Parathyroid adenoma (tissue), 2 donors: ENCODE results near the gene TEKT2.

Experiments
- H2AFZ ChIP-seq: fragments of 300-600 bp; sonication (generic); one replicate; pipeline ENCODE4 v1.7.0; 2017; ENCODE audit warnings: antibody characterized with exemption, mild to moderate bottlenecking
- H3K27ac ChIP-seq: fragments of 300-600 bp; sonication (generic); one replicate; pipeline ENCODE4 v1.7.0; 2017
- H3K27me3 ChIP-seq: fragments of 300-600 bp; sonication (generic); one replicate; pipeline ENCODE4 v1.7.0; 2017; ENCODE audit warnings: low read length; ENCODE audit not compliant: control insufficient read depth, insufficient read depth
- H3K36me3 ChIP-seq: fragments of 300-600 bp; sonication (generic); one replicate; pipeline ENCODE4 v1.7.0; 2017; ENCODE audit warnings: low read length; ENCODE audit not compliant: control insufficient read depth, insufficient read depth
- H3K4me1 ChIP-seq: fragments of 300-600 bp; sonication (generic); one replicate; pipeline ENCODE4 v1.7.0; 2017; ENCODE audit warnings: control low read depth
- H3K4me2 ChIP-seq: fragments of 300-600 bp; sonication (generic); one replicate; pipeline ENCODE4 v1.7.0; 2017; ENCODE audit warnings: low read length
- H3K4me3 ChIP-seq: fragments of 300-600 bp; sonication (generic); one replicate; pipeline ENCODE4 v1.7.0; 2017; ENCODE audit warnings: low read depth, low read length
- H3K79me2 ChIP-seq: fragments of 300-600 bp; sonication (generic); one replicate; pipeline ENCODE4 v1.7.0; 2017; ENCODE audit warnings: control low read depth
- H3K9ac ChIP-seq: fragments of 300-600 bp; sonication (generic); one replicate; pipeline ENCODE4 v1.7.0; 2017; ENCODE audit warnings: mild to moderate bottlenecking
- H3K9me3 ChIP-seq: fragments of 300-600 bp; sonication (generic); one replicate; pipeline ENCODE4 v1.7.0; 2017; ENCODE audit warnings: low read length; ENCODE audit not compliant: control insufficient read depth
- TF ChIP-seq, protein P1 (sequence below): fragments of 300-600 bp; sonication (generic); IDR thresholded peaks from one replicate; pipeline ENCODE4 v1.7.0; 2017; ENCODE audit warnings: antibody characterized with exemption, mild to moderate bottlenecking
- donor health status: primary hyperparathyroidism.

TEKT2 gene

DNA sequence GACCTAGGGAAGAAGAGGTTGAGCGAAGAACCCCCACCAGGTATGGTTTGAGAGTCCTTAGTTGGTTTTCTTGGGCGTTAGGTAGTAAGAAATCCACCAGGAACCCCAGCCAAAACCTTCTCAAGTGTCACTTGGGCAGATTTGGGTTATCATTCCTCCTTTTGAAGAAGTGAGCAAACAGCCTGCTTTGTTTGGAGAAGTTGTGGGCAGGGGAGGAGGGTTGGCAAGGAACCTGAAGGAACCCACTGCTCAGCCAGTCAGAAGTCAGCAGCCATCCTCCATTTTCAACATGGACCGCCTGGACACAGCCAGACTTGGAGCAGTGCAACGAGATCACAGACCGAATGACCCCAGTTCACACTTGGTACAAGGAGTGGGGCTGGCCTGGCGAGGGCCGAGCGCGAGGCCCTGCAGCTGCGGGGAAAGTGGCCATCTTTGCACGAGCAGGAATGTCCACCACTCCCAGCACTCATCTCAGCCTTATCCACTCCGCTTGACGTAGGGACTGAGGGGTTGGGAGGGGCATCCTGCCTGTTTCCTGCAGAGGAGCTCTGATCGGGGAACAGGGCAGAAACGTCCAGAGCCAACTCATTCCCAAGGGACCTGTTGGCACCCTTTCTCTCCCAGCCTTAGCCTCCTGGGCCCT lies 12.0 kb downstream of the TEKT2 start:
- Histone ChIP-seq H3K9me3 (no peaks in the 10 kb centered on the region), H2AFZ (no peak overlapping the region), H3K27me3 (no peaks in the 10 kb centered on the region), H3K27ac (no peak overlapping the region), H3K4me3 (no peak overlapping the region), H3K4me2 (no peak overlapping the region), H3K4me1 (no peaks in the 10 kb centered on the region), H3K36me3 (no peaks in the 10 kb centered on the region), H3K79me2 (no peaks in the 10 kb centered on the region), H3K9ac (no peak overlapping the region)
- TF ChIP-seq, protein P1, sequence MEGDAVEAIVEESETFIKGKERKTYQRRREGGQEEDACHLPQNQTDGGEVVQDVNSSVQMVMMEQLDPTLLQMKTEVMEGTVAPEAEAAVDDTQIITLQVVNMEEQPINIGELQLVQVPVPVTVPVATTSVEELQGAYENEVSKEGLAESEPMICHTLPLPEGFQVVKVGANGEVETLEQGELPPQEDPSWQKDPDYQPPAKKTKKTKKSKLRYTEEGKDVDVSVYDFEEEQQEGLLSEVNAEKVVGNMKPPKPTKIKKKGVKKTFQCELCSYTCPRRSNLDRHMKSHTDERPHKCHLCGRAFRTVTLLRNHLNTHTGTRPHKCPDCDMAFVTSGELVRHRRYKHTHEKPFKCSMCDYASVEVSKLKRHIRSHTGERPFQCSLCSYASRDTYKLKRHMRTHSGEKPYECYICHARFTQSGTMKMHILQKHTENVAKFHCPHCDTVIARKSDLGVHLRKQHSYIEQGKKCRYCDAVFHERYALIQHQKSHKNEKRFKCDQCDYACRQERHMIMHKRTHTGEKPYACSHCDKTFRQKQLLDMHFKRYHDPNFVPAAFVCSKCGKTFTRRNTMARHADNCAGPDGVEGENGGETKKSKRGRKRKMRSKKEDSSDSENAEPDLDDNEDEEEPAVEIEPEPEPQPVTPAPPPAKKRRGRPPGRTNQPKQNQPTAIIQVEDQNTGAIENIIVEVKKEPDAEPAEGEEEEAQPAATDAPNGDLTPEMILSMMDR = no peak

DNA sequence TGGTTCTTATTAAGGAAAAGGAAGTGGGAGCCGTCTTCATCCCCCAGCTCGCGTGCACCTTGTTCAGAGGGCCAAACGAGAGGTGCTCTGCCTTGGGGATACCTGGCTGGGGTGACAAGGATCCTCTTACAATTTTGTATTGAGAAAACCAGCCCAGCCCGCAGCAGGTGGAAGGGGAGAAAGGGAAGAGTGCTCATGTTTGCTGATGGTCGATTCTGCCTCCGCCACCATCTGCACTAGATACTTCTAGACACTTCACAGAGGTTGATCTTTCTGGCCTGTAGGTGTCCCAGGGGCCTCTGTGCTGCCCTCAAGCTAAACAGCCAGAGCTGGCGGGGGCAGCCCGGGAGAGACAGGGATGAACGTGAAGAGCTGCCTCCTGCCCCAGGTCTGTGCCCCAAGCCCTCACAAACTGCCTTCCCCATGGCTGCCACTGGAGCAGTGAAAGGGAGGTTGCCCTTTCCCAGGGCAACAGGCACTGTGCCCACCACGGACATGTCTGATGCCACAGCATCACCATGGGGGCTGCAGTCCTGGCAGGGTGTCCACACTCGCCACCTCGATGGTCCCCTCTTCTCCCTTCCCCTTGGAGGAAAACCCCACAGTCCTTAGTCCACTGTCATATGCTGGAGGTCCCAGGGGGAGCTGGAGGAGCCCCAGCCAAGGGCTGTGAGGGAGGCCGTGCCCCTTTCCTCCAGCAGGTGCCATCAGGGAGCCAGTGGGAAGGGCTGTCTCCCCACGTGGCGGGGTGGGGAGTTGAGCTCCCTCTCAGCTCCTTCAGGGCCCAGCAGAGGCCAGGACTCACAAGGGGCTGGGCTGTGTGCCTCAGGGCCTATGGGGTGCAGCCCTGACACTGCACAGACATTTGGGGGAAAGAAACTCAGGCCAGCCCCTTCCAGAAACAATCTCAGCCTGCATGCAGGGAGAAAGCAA lies 12.9 kb downstream of the TEKT2 start:
- no peak overlapping the region for H2AFZ ChIP-seq
- TF ChIP-seq, protein P1 = no peak
- no peak overlapping the region for H3K4me3 ChIP-seq
- no peaks in the 10 kb centered on the region for H3K79me2 ChIP-seq
- H3K9me3 ChIP-seq = no peaks in the 10 kb centered on the region
- H3K4me2 ChIP-seq = no peak overlapping the region
- no peaks in the 10 kb centered on the region for H3K36me3 ChIP-seq
- H3K27me3 ChIP-seq = no peaks in the 10 kb centered on the region
- no peaks in the 10 kb centered on the region for H3K4me1 ChIP-seq
- H3K9ac ChIP-seq = no peak overlapping the region
- H3K27ac ChIP-seq = no peak overlapping the region

DNA sequence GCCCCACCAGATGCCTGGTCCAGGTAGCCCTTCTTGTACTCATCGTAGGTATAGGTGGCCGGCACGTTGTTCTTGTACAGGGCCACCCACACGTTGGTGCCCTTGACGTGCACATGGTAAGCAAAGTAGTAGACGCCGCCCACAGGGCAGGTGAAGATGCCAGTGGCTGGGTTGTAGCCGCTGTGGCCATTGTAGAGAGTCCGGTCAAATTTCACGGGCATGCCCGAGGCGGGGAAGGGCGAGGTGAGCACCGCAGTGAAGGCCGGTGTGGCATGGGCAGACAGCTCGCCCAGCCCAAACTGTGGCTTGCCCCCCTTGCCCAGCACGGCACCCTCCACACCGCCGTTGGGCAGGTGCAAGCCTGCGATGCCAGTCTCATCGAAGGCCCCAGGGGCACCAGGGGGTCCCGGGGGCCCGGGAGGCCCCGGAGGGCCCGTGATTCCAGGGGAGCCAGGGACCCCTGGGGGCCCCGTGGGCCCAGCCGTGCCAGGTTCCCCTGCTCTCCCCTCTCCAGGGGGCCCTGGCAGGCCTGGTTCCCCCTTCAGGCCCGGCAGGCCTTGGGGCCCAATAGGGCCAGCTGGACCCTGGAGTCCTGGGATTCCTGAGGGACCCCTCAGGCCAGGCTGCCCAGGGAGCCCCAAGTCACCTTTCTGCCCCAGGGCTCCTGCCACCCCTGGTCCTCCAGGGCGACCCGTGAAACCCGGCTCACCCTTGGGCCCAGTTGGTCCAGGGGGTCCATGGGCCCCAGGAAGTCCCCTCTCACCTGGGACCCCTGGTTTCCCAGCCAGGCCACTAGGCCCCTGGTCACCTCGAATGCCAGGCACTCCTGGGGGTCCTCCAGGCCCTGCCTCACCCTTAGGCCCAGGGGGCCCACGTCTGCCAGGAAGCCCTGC lies 14.0 kb downstream of the TEKT2 start:
- Histone ChIP-seq H3K4me1 (no peaks in the 10 kb centered on the region), H3K27me3 (no peaks in the 10 kb centered on the region), H3K9ac (no peak overlapping the region), H3K9me3 (no peaks in the 10 kb centered on the region), H3K4me2 (no peak overlapping the region), H3K79me2 (no peaks in the 10 kb centered on the region), H3K4me3 (no peak overlapping the region), H3K36me3 (no peaks in the 10 kb centered on the region), H3K27ac (no peak overlapping the region), H2AFZ (no peak overlapping the region)
- TF ChIP-seq, protein P1 = no peak

DNA sequence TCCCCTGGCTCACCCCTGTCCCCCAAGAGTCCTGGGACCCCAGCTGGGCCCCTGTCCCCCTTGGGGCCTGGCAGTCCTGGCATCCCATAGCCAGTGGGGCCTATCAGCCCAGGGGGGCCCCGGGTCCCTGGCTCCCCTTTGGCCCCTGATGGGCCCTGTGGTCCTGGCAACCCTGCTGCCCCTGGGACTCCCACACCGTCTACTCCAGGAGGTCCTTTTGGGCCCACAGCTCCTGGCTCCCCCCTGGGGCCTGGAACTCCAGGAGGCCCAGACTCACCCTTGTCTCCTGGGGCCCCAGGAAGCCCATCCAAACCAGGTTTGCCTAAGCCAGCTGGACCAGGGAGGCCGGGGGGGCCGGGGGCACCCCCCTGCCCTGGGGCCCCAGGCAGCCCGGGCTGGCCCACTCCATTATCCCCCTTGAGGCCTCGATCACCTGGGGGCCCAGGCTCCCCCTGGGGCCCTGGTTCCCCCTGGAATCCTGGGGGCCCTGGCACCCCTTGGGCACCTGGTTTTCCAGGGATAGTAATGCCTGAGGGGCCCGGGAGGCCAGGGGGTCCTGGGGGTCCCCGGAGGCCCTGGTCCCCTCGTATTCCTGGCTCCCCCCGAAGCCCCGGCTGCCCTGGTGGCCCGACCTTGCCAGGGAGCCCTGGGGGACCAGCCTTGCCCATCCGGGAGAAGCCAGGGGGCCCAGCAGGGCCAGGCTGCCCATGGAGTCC lies 14.9 kb downstream of the TEKT2 start:
- H3K4me2 ChIP-seq = no peak overlapping the region
- H3K27ac ChIP-seq = no peak overlapping the region
- H3K79me2 ChIP-seq = no peaks in the 10 kb centered on the region
- H2AFZ ChIP-seq = no peak overlapping the region
- no peak overlapping the region for H3K9ac ChIP-seq
- H3K4me1 ChIP-seq = no peaks in the 10 kb centered on the region
- TF ChIP-seq, protein P1 = no peak
- no peaks in the 10 kb centered on the region for H3K9me3 ChIP-seq
- H3K36me3 ChIP-seq = no peaks in the 10 kb centered on the region
- H3K27me3 ChIP-seq = no peaks in the 10 kb centered on the region
- H3K4me3 ChIP-seq = no peak overlapping the region
